ENCODE data around the gene MRPL48. TPM values are rescaled to one million over a fixed set of nuclear protein-coding genes. Genes with fewer than 3 reads are reported as not detected.

MRPL48 gene
- total and polyA plus RNA-seq, 4 donors: 20.5 to 38.1 (median 31.0) TPM

DNA sequence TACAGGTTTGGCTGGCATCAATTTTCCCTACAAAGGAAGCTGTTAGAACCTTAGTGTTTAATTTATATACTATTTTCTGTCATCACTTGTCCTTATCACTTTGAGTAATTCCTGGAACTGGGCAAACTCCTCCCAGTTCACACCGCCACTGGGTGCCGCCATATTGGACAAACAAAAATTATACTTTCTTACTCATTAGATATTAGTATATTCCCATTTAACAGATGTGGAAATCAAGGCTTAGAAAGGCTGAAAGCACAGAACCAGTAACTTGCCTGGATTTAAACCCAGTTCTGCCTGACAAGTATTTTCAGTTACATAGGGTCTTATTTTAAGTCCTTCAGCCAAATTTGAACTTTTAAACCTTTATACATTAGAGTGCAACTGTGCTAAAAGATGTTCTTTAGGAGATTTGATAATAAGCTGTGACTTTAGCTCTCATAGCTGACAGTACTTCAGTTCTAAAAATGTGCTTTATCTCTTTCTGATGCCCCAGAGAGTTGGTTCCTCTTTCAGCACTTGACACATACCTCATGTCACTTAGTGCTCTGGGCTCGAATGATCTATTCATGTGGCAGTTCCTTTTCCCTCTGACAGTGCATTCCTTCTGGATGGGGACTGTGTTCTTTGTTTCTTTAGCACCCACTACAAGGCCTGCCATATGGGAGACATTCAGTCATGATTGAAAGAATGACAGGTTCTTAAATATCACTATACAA, 63.5 kb downstream of the MRPL48 start:
- Histone ChIP-seq H3K27ac (ENCODE audit: low read depth in 1 of 2, low read length in 1 of 2) (no peak overlapping the region), H3K9ac (ENCODE audit: insufficient read depth in 1 of 2, low read length in 2 of 2) (no peak overlapping the region), H3K27me3 (ENCODE audit: control insufficient read depth in 3 of 3, insufficient read depth in 3 of 3, low read length in 2 of 3) (no peaks in the 10 kb centered on the region), H3K36me3 (ENCODE audit: control insufficient read depth in 4 of 4, insufficient read depth in 4 of 4, low read length in 4 of 4) (peaks cover 0 to 5% (median under 1%) of the 10 kb centered on the region in 4 donors), H3K4me1 (ENCODE audit: control insufficient read depth in 5 of 5, insufficient read depth in 5 of 5, low read length in 5 of 5) (peaks cover 0 to 2% (median 0%) of the 10 kb centered on the region in 5 donors), H3K9me3 (ENCODE audit: control insufficient read depth in 4 of 4, insufficient read depth in 3 of 4, low read length in 3 of 4) (no peaks in the 10 kb centered on the region), H3K4me3 (no peak overlapping the region)
- TF ChIP-seq, protein P1, sequence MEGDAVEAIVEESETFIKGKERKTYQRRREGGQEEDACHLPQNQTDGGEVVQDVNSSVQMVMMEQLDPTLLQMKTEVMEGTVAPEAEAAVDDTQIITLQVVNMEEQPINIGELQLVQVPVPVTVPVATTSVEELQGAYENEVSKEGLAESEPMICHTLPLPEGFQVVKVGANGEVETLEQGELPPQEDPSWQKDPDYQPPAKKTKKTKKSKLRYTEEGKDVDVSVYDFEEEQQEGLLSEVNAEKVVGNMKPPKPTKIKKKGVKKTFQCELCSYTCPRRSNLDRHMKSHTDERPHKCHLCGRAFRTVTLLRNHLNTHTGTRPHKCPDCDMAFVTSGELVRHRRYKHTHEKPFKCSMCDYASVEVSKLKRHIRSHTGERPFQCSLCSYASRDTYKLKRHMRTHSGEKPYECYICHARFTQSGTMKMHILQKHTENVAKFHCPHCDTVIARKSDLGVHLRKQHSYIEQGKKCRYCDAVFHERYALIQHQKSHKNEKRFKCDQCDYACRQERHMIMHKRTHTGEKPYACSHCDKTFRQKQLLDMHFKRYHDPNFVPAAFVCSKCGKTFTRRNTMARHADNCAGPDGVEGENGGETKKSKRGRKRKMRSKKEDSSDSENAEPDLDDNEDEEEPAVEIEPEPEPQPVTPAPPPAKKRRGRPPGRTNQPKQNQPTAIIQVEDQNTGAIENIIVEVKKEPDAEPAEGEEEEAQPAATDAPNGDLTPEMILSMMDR (IDR thresholded peaks at IDR 0.05; ENCODE audit: control extremely low read depth, extremely low read depth): no peak
- 74 to 89% methylated on average over 3 of the region's 3 CpGs for WGBS, 2 donors
- ATAC-seq (ENCODE audit: insufficient read depth, low FRiP score) (no peak), DNase-seq (no peak)

- ATAC-seq (ENCODE audit: insufficient read depth, low FRiP score): no peak
- peaks cover 0 to 3% (median under 1%) of the 10 kb centered on the region in 4 donors for H3K36me3 ChIP-seq (ENCODE audit: control insufficient read depth in 4 of 4, insufficient read depth in 4 of 4, low read length in 4 of 4)
- TF ChIP-seq, protein P1 (IDR thresholded peaks at IDR 0.05; ENCODE audit: control extremely low read depth, extremely low read depth): no peak
- no peak overlapping the region for H3K9ac ChIP-seq (ENCODE audit: insufficient read depth in 1 of 2, low read length in 2 of 2)
- no peak overlapping the region for H3K4me3 ChIP-seq
- WGBS, 2 donors: 97 to 98% methylated on average over 3 of the region's 3 CpGs
- no peak for DNase-seq
- no peaks in the 10 kb centered on the region for H3K27me3 ChIP-seq (ENCODE audit: control insufficient read depth in 3 of 3, insufficient read depth in 3 of 3, low read length in 2 of 3)
- H3K4me1 ChIP-seq (ENCODE audit: control insufficient read depth in 5 of 5, insufficient read depth in 5 of 5, low read length in 5 of 5): peaks cover 0 to 2% (median 0%) of the 10 kb centered on the region in 5 donors
- no peaks in the 10 kb centered on the region for H3K9me3 ChIP-seq (ENCODE audit: control insufficient read depth in 4 of 4, insufficient read depth in 3 of 4, low read length in 3 of 4)
- H3K27ac ChIP-seq (ENCODE audit: low read depth in 1 of 2, low read length in 1 of 2): no peak overlapping the region
Observed at GRCh38 chr11:73852049-73852448, 64.4 kb downstream of the MRPL48 start.

GRCh38 chr11:73854680-73855079, 67.0 kb downstream of the MRPL48 start:
- Histone ChIP-seq H3K36me3 (ENCODE audit: control insufficient read depth in 4 of 4, insufficient read depth in 4 of 4, low read length in 4 of 4) (peaks cover 0 to 3% (median 0%) of the 10 kb centered on the region in 4 donors), H3K4me3 (no peak overlapping the region), H3K4me1 (ENCODE audit: control insufficient read depth in 5 of 5, insufficient read depth in 5 of 5, low read length in 5 of 5) (peaks cover 0 to 2% (median 0%) of the 10 kb centered on the region in 5 donors), H3K27me3 (ENCODE audit: control insufficient read depth in 3 of 3, insufficient read depth in 3 of 3, low read length in 2 of 3) (no peaks in the 10 kb centered on the region), H3K27ac (ENCODE audit: low read depth in 1 of 2, low read length in 1 of 2) (no peak overlapping the region), H3K9me3 (ENCODE audit: control insufficient read depth in 4 of 4, insufficient read depth in 3 of 4, low read length in 3 of 4) (no peaks in the 10 kb centered on the region), H3K9ac (ENCODE audit: insufficient read depth in 1 of 2, low read length in 2 of 2) (no peak overlapping the region)
- WGBS, 2 donors: 87 to 91% methylated on average over 1 of the region's 1 CpG
- TF ChIP-seq, protein P1 (IDR thresholded peaks at IDR 0.05; ENCODE audit: control extremely low read depth, extremely low read depth): no peak
- DNase-seq (no peak), ATAC-seq (ENCODE audit: insufficient read depth, low FRiP score) (no peak)
